SK-N-MC (cell line): ENCODE results near the gene ATG9B.
"Not testable (repeated sequence)": the region's sequence is repeated elsewhere in the genome, so short reads cannot be mapped to it uniquely, and the experiment has no call there.

Source experiments
- DNase-seq: peaks from one replicate; pipeline ENCODE4 v3.0.0-alpha.2; 2011; ENCODE audit warnings: low read depth, low spot score
- H3K27ac ChIP-seq: fragments of 200-600 bp; sonication (generic); 2 replicates; pipeline ENCODE4 v1.5.1; 2016; ENCODE audit warnings: mixed run types
- H3K36me3 ChIP-seq: fragments of 200-600 bp; sonication (generic); 2 replicates; pipeline ENCODE4 v1.6.1; 2017; ENCODE audit warnings: antibody characterized with exemption, low read length, mixed read lengths; ENCODE audit not compliant: insufficient read depth
- H3K4me3 ChIP-seq: fragments of 200-600 bp; sonication (generic); 2 replicates; pipeline ENCODE4 v1.5.1; 2016
- H3K9ac ChIP-seq: fragments of 200-600 bp; sonication (generic); 2 replicates; pipeline ENCODE4 v1.8.0; 2017; ENCODE audit warnings: mixed run types, mixed read lengths; ENCODE audit not compliant: insufficient read length
- H3K9me3 ChIP-seq: fragments of 200-600 bp; sonication (generic); 2 replicates; pipeline ENCODE4 v1.6.1; 2017; ENCODE audit warnings: low read depth, mild to moderate bottlenecking, antibody characterized with exemption, low read length, moderate library complexity, mixed read lengths
- EZH2 ChIP-seq: fragments of 200-600 bp; sonication (generic); IDR thresholded peaks from one replicate; pipeline ENCODE4 v1.6.1; 2017; ENCODE audit warnings: antibody characterized with exemption
- FOXP2 ChIP-seq: optimal IDR thresholded peaks from 2 replicates; pipeline ENCODE3; 2011; ENCODE audit warnings: mild to moderate bottlenecking, moderate library complexity; ENCODE audit not compliant: insufficient read depth; ENCODE audit errors: extremely low read length, control extremely low read depth
- POLR2AphosphoS5 ChIP-seq: IDR thresholded peaks from 2 replicates; pipeline ENCODE4 v1.6.1; 2012; ENCODE audit warnings: mild to moderate bottlenecking, low read depth, low read length, borderline replicate concordance

Gene ATG9B

GRCh38 chr7:151034312-151035025 lies 10.2 kb upstream of the ATG9B start:
- no peak overlapping the region for H3K9ac ChIP-seq
- H3K4me3 ChIP-seq: no peak overlapping the region
- no peak for DNase-seq
- TF ChIP-seq POLR2AphosphoS5 (no peak), FOXP2 (no peak), EZH2 (no peak)
- no peak overlapping the region for H3K27ac ChIP-seq
- H3K9me3 ChIP-seq: no peaks in the 10 kb centered on the region
- H3K36me3 ChIP-seq: peaks cover 11% of the 10 kb centered on the region; the same call in 1 of the 2 replicates

GRCh38 chr7:151033864-151034249 lies 9.6 kb upstream of the ATG9B start:
- Histone ChIP-seq H3K27ac (no peak overlapping the region), H3K9ac (no peak overlapping the region), H3K4me3 (no peak overlapping the region), H3K9me3 (no peaks in the 10 kb centered on the region), H3K36me3 (peaks cover 11% of the 10 kb centered on the region; the same call in 1 of the 2 replicates)
- TF ChIP-seq FOXP2 (no peak), EZH2 (no peak), POLR2AphosphoS5 (no peak)
- no peak for DNase-seq

- Histone ChIP-seq H3K27ac (no peak overlapping the region), H3K36me3 (peaks cover 11% of the 10 kb centered on the region; the same call in 1 of the 2 replicates), H3K4me3 (no peak overlapping the region), H3K9me3 (no peaks in the 10 kb centered on the region), H3K9ac (no peak overlapping the region)
- TF ChIP-seq FOXP2 (no peak), EZH2 (no peak), POLR2AphosphoS5 (no peak)
- no peak for DNase-seq
These were observed 8.9 kb upstream of the ATG9B start for GRCh38 chr7:151032936-151033863.

- H3K36me3 ChIP-seq: peaks cover 11% of the 10 kb centered on the region; the same call in 1 of the 2 replicates
- no peak overlapping the region for H3K27ac ChIP-seq
- no peak for DNase-seq
- H3K9me3 ChIP-seq: no peaks in the 10 kb centered on the region
- TF ChIP-seq EZH2: no peak
- no peak for TF ChIP-seq POLR2AphosphoS5
- no peak for TF ChIP-seq FOXP2
- no peak overlapping the region for H3K9ac ChIP-seq
- no peak overlapping the region for H3K4me3 ChIP-seq
These were observed 6.7 kb upstream of the ATG9B start for GRCh38 chr7:151031011-151031410.

- Histone ChIP-seq H3K27ac (no peak overlapping the region; the same call in 1 of the 2 replicates), H3K9ac (peak overlapping the region; percentile 93), H3K9me3 (no peaks in the 10 kb centered on the region), H3K36me3 (no peaks in the 10 kb centered on the region; the same call in 1 of the 2 replicates), H3K4me3 (peak overlapping the region; percentile 90)
- TF ChIP-seq POLR2AphosphoS5 (no peak), FOXP2 (no peak), EZH2 (no peak)
- DNase-seq: no peak
These were observed 4.7 kb upstream of the ATG9B start for GRCh38 chr7:151028948-151029501.

- peak; percentile 98 for DNase-seq
- H3K36me3 ChIP-seq: no peaks in the 10 kb centered on the region
- H3K9me3 ChIP-seq: no peaks in the 10 kb centered on the region
- H3K27ac ChIP-seq: no peak within 1 kb of the TSS; the same call in 1 of the 2 replicates
- TF ChIP-seq POLR2AphosphoS5 (peak; percentile 85), EZH2 (no peak)
- H3K4me3 ChIP-seq: peak within 1 kb of the TSS; percentile 90
- peak within 1 kb of the TSS; percentile 93 for H3K9ac ChIP-seq
These were observed 4.0 kb upstream of the ATG9B start, which contains the start of gene ABCB8 for GRCh38 chr7:151028131-151028947. ABCB8 (plus strand) TSS chr7:151028450; CDS start chr7:151028516, 66 bp downstream.

GRCh38 chr7:151027728-151028130 lies 3.4 kb upstream of the ATG9B start:
- not testable (repeated sequence) for H3K9ac ChIP-seq, H3K36me3 ChIP-seq, DNase-seq, H3K27ac ChIP-seq, H3K9me3 ChIP-seq
- peak overlapping the region; percentile 90 for H3K4me3 ChIP-seq

- peak overlapping the region; percentile 90 for H3K4me3 ChIP-seq
- not testable (repeated sequence) for H3K9me3 ChIP-seq, H3K36me3 ChIP-seq, H3K9ac ChIP-seq, H3K27ac ChIP-seq, DNase-seq
These were observed 2.8 kb upstream of the ATG9B start for GRCh38 chr7:151026771-151027727.
